ENCODE data around the gene AAK1.
"Not testable (repeated sequence)": the region's sequence is repeated elsewhere in the genome, so short reads cannot be mapped to it uniquely, and the experiment has no call there.

AAK1 gene

GRCh38 chr2:69436596-69436937 lies 207.0 kb downstream of the AAK1 start:
- DNase-seq, result no peak

DNA sequence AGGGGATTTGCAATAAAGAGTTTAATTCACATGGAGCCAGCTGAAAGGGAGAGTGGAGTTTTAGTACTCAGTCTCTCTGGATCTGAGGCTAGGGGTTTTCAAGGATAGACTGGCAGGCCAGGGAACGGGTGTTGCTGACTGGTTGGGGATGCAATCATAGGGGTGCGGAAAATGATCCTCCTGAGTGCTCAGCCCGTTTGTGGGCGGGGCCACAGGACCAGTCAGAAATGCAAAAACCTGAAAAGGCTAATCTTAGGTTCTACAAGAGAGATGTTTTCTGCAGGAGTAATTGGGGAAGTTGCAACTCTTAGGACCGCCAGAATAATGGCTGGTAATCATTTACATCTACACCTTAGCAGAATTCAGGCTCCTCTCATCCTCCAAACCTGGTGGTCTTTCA lies 208.8 kb downstream of the AAK1 start:
- no peak for DNase-seq

GRCh38 chr2:69429491-69430183 lies 213.9 kb downstream of the AAK1 start:
- no peak for DNase-seq

- DNase-seq, result no peak
Measured at GRCh38 chr2:69428981-69429380, 214.6 kb downstream of the AAK1 start.

- no peak for DNase-seq
Measured at GRCh38 chr2:69424419-69424818, 219.1 kb downstream of the AAK1 start.

- peak; percentile 12 for DNase-seq
Measured at GRCh38 chr2:69422198-69422597, 221.3 kb downstream of the AAK1 start.

GRCh38 chr2:69419111-69419510 lies 224.4 kb downstream of the AAK1 start:
- not testable (repeated sequence) for DNase-seq

DNA sequence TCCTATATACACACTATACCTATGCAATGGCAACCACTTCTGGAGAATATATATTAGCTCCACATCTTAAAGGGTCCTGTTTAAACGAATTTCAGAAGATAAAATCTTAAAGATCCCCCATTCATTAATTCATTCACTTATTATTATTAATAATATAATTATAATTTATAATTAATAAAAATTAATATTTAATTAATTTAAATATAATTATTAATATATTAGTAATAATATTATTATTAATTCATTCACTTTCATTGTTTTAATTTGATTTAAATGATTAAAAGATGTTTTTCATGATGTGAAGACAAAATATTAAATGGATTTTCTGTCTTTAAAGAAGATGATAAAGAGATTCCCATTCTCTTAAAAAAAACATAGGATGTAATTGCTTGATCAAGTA lies 227.4 kb downstream of the AAK1 start:
- no peak for DNase-seq
